ENCODE data around the gene MYH14. TPM values are rescaled to one million over a fixed set of nuclear protein-coding genes. Genes with fewer than 3 reads are reported as not detected.

The MYH14 gene
- polyA plus RNA-seq, 4 donors, result 202 to 392 (median 242) TPM

GRCh38 chr19:50181121-50181520 lies 22.3 kb upstream of the MYH14 start:
- H3K4me1 ChIP-seq (ENCODE audit: control insufficient read depth in 3 of 3, insufficient read depth in 2 of 3, low read depth in 1 of 3, low read length in 2 of 3), result peaks cover 0 to 39% (median 0%) of the 10 kb centered on the region in 3 donors
- WGBS, 3 donors, result 18 to 48% (median 37%) methylated on average over 5 of the region's 5 CpGs
- peak overlapping the region in 1 of 3 donors; percentile 70 for H3K27ac ChIP-seq (ENCODE audit: low read depth in 1 of 3, low read length in 2 of 3)
- FAIRE-seq, result no peak
- no peaks in the 10 kb centered on the region for H3K27me3 ChIP-seq (ENCODE audit: control insufficient read depth in 3 of 3, insufficient read depth in 3 of 3, low read length in 3 of 3)
- DNase-seq, result peak; percentile 74 to 78
- no peak overlapping the region for H3K4me3 ChIP-seq (ENCODE audit: low read depth in 1 of 3, low read length in 3 of 3)
- no peaks in the 10 kb centered on the region for H3K36me3 ChIP-seq (ENCODE audit: control insufficient read depth in 3 of 3, insufficient read depth in 2 of 3, low read depth in 1 of 3, low read length in 3 of 3)
- peaks cover 0 to 10% of the 10 kb centered on the region in 2 donors for H3K9me3 ChIP-seq (ENCODE audit: control insufficient read depth in 2 of 2, insufficient read depth in 1 of 2, low read depth in 1 of 2, low read length in 1 of 2)

GRCh38 chr19:50184196-50184595 lies 19.2 kb upstream of the MYH14 start:
- Histone ChIP-seq H3K4me1 (ENCODE audit: control insufficient read depth in 3 of 3, insufficient read depth in 2 of 3, low read depth in 1 of 3, low read length in 2 of 3) (peaks cover 0 to 26% (median 0%) of the 10 kb centered on the region in 3 donors), H3K9me3 (ENCODE audit: control insufficient read depth in 2 of 2, insufficient read depth in 1 of 2, low read depth in 1 of 2, low read length in 1 of 2) (peaks cover 0 to 5% of the 10 kb centered on the region in 2 donors), H3K27ac (ENCODE audit: low read depth in 1 of 3, low read length in 2 of 3) (peak overlapping the region in 1 of 3 donors; percentile 17), H3K36me3 (ENCODE audit: control insufficient read depth in 3 of 3, insufficient read depth in 2 of 3, low read depth in 1 of 3, low read length in 3 of 3) (no peaks in the 10 kb centered on the region), H3K4me3 (ENCODE audit: low read depth in 1 of 3, low read length in 3 of 3) (no peak overlapping the region), H3K27me3 (ENCODE audit: control insufficient read depth in 3 of 3, insufficient read depth in 3 of 3, low read length in 3 of 3) (no peaks in the 10 kb centered on the region)
- 21 to 45% (median 42%) methylated on average over 1 of the region's 1 CpG for WGBS, 3 donors
- DNase-seq, result no peak
- no peak for FAIRE-seq

DNA sequence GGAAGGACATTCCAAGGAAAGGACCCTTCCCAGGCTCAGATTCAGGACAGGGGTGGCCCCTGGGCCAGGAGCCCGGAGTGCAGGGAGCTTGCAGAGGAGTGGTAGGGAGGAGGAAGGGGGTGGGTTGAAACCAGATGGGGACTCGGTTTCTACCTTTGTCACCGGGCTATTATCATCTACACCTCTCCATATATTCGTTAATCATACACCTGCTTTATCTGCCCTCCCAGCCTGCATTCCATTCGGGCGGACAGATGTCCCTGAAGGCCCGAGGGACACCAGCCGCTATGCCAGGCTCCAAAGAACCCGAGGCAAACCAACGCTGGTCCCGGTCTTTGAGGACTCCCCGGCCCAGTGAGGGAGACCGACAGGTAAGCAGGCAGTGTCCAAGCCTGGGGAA lies 15.5 kb upstream of the MYH14 start:
- H3K27me3 ChIP-seq (ENCODE audit: control insufficient read depth in 3 of 3, insufficient read depth in 3 of 3, low read length in 3 of 3), result no peaks in the 10 kb centered on the region
- peak overlapping the region; percentile 42 to 83 (median 67) for H3K4me3 ChIP-seq (ENCODE audit: low read depth in 1 of 3, low read length in 3 of 3)
- no peak for FAIRE-seq
- no peaks in the 10 kb centered on the region for H3K9me3 ChIP-seq (ENCODE audit: control insufficient read depth in 2 of 2, insufficient read depth in 1 of 2, low read depth in 1 of 2, low read length in 1 of 2)
- H3K4me1 ChIP-seq (ENCODE audit: control insufficient read depth in 3 of 3, insufficient read depth in 2 of 3, low read depth in 1 of 3, low read length in 2 of 3), result peaks cover 0 to 23% (median 0%) of the 10 kb centered on the region in 3 donors
- WGBS, 3 donors, result 14 to 61% (median 34%) methylated on average over 13 of the region's 13 CpGs
- DNase-seq, result peak; percentile 89
- peaks cover 0 to 20% (median 0%) of the 10 kb centered on the region in 3 donors for H3K36me3 ChIP-seq (ENCODE audit: control insufficient read depth in 3 of 3, insufficient read depth in 2 of 3, low read depth in 1 of 3, low read length in 3 of 3)
- peak overlapping the region; percentile 97 to 98 (median 97) for H3K27ac ChIP-seq (ENCODE audit: low read depth in 1 of 3, low read length in 2 of 3)

DNA sequence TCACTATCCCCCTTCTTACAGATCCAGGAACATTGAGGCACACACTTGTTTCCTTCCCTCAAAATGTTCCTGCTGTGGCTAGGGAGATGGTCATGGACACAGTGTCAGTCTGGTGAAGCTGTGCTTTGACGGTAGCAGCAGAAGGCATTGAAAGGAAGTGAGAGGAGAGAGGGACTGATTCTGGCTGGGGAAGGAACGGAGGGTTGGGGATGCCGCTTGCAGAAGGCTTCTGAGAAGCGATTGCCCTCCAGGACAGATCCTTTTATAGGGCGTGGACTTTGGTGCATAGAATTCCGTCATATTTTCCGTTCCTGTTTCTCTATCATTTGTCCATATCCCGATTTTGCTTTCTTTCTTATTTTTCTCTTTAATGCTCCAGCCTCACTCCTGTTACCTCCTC lies 14.1 kb upstream of the MYH14 start:
- Histone ChIP-seq H3K4me3 (ENCODE audit: low read depth in 1 of 3, low read length in 3 of 3) (peak overlapping the region; percentile 17 to 83 (median 67)), H3K9me3 (ENCODE audit: control insufficient read depth in 2 of 2, insufficient read depth in 1 of 2, low read depth in 1 of 2, low read length in 1 of 2) (no peaks in the 10 kb centered on the region), H3K4me1 (ENCODE audit: control insufficient read depth in 3 of 3, insufficient read depth in 2 of 3, low read depth in 1 of 3, low read length in 2 of 3) (peaks cover 0 to 21% (median 0%) of the 10 kb centered on the region in 3 donors), H3K36me3 (ENCODE audit: control insufficient read depth in 3 of 3, insufficient read depth in 2 of 3, low read depth in 1 of 3, low read length in 3 of 3) (peaks cover 0 to 31% (median 0%) of the 10 kb centered on the region in 3 donors), H3K27ac (ENCODE audit: low read depth in 1 of 3, low read length in 2 of 3) (peak overlapping the region; percentile 97 to 98 (median 97)), H3K27me3 (ENCODE audit: control insufficient read depth in 3 of 3, insufficient read depth in 3 of 3, low read length in 3 of 3) (no peaks in the 10 kb centered on the region)
- DNase-seq, result peak; percentile 78 to 82
- no peak for FAIRE-seq
- 18 to 54% (median 35%) methylated on average over 7 to 8 of the region's 8 CpGs for WGBS, 3 donors

- FAIRE-seq, result peak; percentile 68
- peak; percentile 92 to 98 for DNase-seq
- H3K4me3 ChIP-seq (ENCODE audit: low read depth in 1 of 3, low read length in 3 of 3), result peak overlapping the region in 2 of 3 donors; percentile 67 to 83
Observed at GRCh38 chr19:50190439-50190891, 13.0 kb upstream of the MYH14 start.

DNA sequence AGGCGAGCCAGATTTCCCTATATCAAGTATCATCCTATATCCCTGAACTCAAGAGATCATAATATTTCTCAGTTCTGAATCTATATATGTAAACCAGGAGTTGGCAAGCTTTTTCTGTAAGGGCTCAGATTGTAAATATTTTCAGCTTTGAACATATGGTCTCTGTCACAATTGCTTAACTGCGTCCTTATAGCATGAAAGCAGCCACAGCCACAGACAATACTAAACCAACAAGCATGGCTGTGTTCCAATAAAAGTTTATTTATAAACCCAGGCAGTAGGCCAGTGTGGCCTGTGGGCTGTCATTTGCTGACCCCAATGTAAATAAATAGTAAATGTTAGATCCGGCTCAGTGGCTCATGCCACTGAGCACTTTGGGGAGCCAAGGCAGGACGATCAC lies 12.2 kb upstream of the MYH14 start:
- FAIRE-seq (no peak), DNase-seq (peak in 1 of 2 donors; percentile 44)
- Histone ChIP-seq H3K4me3 (ENCODE audit: low read depth in 1 of 3, low read length in 3 of 3) (peak overlapping the region in 2 of 3 donors; percentile 18 to 24), H3K9me3 (ENCODE audit: control insufficient read depth in 2 of 2, insufficient read depth in 1 of 2, low read depth in 1 of 2, low read length in 1 of 2) (no peaks in the 10 kb centered on the region), H3K27me3 (ENCODE audit: control insufficient read depth in 3 of 3, insufficient read depth in 3 of 3, low read length in 3 of 3) (no peaks in the 10 kb centered on the region), H3K36me3 (ENCODE audit: control insufficient read depth in 3 of 3, insufficient read depth in 2 of 3, low read depth in 1 of 3, low read length in 3 of 3) (peaks cover 0 to 46% (median 0%) of the 10 kb centered on the region in 3 donors), H3K27ac (ENCODE audit: low read depth in 1 of 3, low read length in 2 of 3) (peak overlapping the region; percentile 78 to 97 (median 97)), H3K4me1 (ENCODE audit: control insufficient read depth in 3 of 3, insufficient read depth in 2 of 3, low read depth in 1 of 3, low read length in 2 of 3) (peaks cover 0 to 21% (median 0%) of the 10 kb centered on the region in 3 donors)
- 12 to 33% (median 31%) methylated on average over 4 of the region's 4 CpGs for WGBS, 3 donors

More at GRCh38 chr19:50190439-50190891, 13.0 kb upstream of the MYH14 start:
- H3K36me3 ChIP-seq (ENCODE audit: control insufficient read depth in 3 of 3, insufficient read depth in 2 of 3, low read depth in 1 of 3, low read length in 3 of 3), result peaks cover 0 to 39% (median 0%) of the 10 kb centered on the region in 3 donors
- H3K4me1 ChIP-seq (ENCODE audit: control insufficient read depth in 3 of 3, insufficient read depth in 2 of 3, low read depth in 1 of 3, low read length in 2 of 3), result peaks cover 0 to 21% (median 0%) of the 10 kb centered on the region in 3 donors
- no peaks in the 10 kb centered on the region for H3K9me3 ChIP-seq (ENCODE audit: control insufficient read depth in 2 of 2, insufficient read depth in 1 of 2, low read depth in 1 of 2, low read length in 1 of 2)
- 17 to 42% (median 29%) methylated on average over 8 of the region's 8 CpGs for WGBS, 3 donors
- no peaks in the 10 kb centered on the region for H3K27me3 ChIP-seq (ENCODE audit: control insufficient read depth in 3 of 3, insufficient read depth in 3 of 3, low read length in 3 of 3)
- H3K27ac ChIP-seq (ENCODE audit: low read depth in 1 of 3, low read length in 2 of 3), result peak overlapping the region; percentile 97 to 98 (median 97)

GRCh38 chr19:50192463-50193211 lies 10.8 kb upstream of the MYH14 start:
- FAIRE-seq (no peak), DNase-seq (no peak)
- H3K27me3 ChIP-seq (ENCODE audit: control insufficient read depth in 3 of 3, insufficient read depth in 3 of 3, low read length in 3 of 3), result no peaks in the 10 kb centered on the region
- H3K36me3 ChIP-seq (ENCODE audit: control insufficient read depth in 3 of 3, insufficient read depth in 2 of 3, low read depth in 1 of 3, low read length in 3 of 3), result peaks cover 0 to 51% (median 0%) of the 10 kb centered on the region in 3 donors
- no peak overlapping the region for H3K27ac ChIP-seq (ENCODE audit: low read depth in 1 of 3, low read length in 2 of 3)
- no peaks in the 10 kb centered on the region for H3K9me3 ChIP-seq (ENCODE audit: control insufficient read depth in 2 of 2, insufficient read depth in 1 of 2, low read depth in 1 of 2, low read length in 1 of 2)
- H3K4me3 ChIP-seq (ENCODE audit: low read depth in 1 of 3, low read length in 3 of 3), result no peak overlapping the region
- H3K4me1 ChIP-seq (ENCODE audit: control insufficient read depth in 3 of 3, insufficient read depth in 2 of 3, low read depth in 1 of 3, low read length in 2 of 3), result peaks cover 0 to 25% (median 0%) of the 10 kb centered on the region in 3 donors
- WGBS, 3 donors, result 67 to 69% (median 69%) methylated on average over 13 of the region's 13 CpGs

- Histone ChIP-seq H3K36me3 (ENCODE audit: control insufficient read depth in 3 of 3, insufficient read depth in 2 of 3, low read depth in 1 of 3, low read length in 3 of 3) (peaks cover 0 to 61% (median 0%) of the 10 kb centered on the region in 3 donors), H3K9me3 (ENCODE audit: control insufficient read depth in 2 of 2, insufficient read depth in 1 of 2, low read depth in 1 of 2, low read length in 1 of 2) (no peaks in the 10 kb centered on the region), H3K27ac (ENCODE audit: low read depth in 1 of 3, low read length in 2 of 3) (no peak overlapping the region), H3K27me3 (ENCODE audit: control insufficient read depth in 3 of 3, insufficient read depth in 3 of 3, low read length in 3 of 3) (no peaks in the 10 kb centered on the region), H3K4me3 (ENCODE audit: low read depth in 1 of 3, low read length in 3 of 3) (no peak overlapping the region), H3K4me1 (ENCODE audit: control insufficient read depth in 3 of 3, insufficient read depth in 2 of 3, low read depth in 1 of 3, low read length in 2 of 3) (peaks cover 0 to 21% (median 0%) of the 10 kb centered on the region in 3 donors)
- no peak for FAIRE-seq
- no peak for DNase-seq
- WGBS, 3 donors, result 77 to 89% (median 82%) methylated on average over 5 of the region's 5 CpGs
Observed at GRCh38 chr19:50195224-50195623, 8.2 kb upstream of the MYH14 start.
